Spinal cord (tissue), 10 donors: ENCODE results near the gene HBG1. TPM values are rescaled to one million over a fixed set of nuclear protein-coding genes. Genes with fewer than 3 reads are reported as not detected.

ENCODE experiments used
- DNase-seq, 6 donors: peaks; one replicate each; pipeline versions ENCODE4 v3.0.0 to v3.0.0-alpha.2; 2013 to 2015; ENCODE audit warnings: low spot score in 6 of 6, low read depth in 4 of 6
- H3K27ac ChIP-seq: one replicate; pipeline ENCODE4 v1.5.1; 2013; ENCODE audit warnings: low read depth, low read length, control low read depth
- H3K27me3 ChIP-seq: one replicate; pipeline ENCODE4 v1.6.1; 2013; ENCODE audit warnings: low read length; ENCODE audit not compliant: control insufficient read depth, insufficient read depth
- H3K36me3 ChIP-seq: one replicate; pipeline ENCODE4 v1.6.1; 2013; ENCODE audit warnings: low read length; ENCODE audit not compliant: control insufficient read depth, insufficient read depth
- H3K4me1 ChIP-seq: one replicate; pipeline ENCODE4 v1.6.1; 2013; ENCODE audit warnings: low read length; ENCODE audit not compliant: control insufficient read depth, insufficient read depth
- H3K4me3 ChIP-seq: one replicate; pipeline ENCODE4 v1.5.1; 2013; ENCODE audit warnings: low read depth, low read length, control low read depth
- H3K9me3 ChIP-seq: one replicate; pipeline ENCODE4 v1.6.1; 2013; ENCODE audit warnings: low read length; ENCODE audit not compliant: control insufficient read depth, insufficient read depth
- WGBS: methylation state at CpG from one replicate; pipeline ENCODE4 v1.1.5; 2013; ENCODE audit warnings: missing lambda C conversion rate; ENCODE audit not compliant: insufficient coverage; 5-methylcytosine and 5-hydroxymethylcytosine counted together
- polyA plus RNA-seq, 2 donors: library from polyadenylated mRNA; unstranded; fragments of 120-200 nt; gene quantifications; one replicate each; pipeline ENCODE4 v1.2.1, GENCODE V29; 2013; ENCODE audit not compliant: insufficient read length in 2 of 2
- total RNA-seq, 2 donors: library from RNA; depleted of rRNA in 1 of 2; stranded (reverse); fragments of 120-200 nt in 1 of 2; fragments of >200 nt in 1 of 2; gene quantifications; one replicate each; pipeline versions ENCODE4 v1.2.3 to v1.2.4, GENCODE V29; 2013 to 2014
- donor health status: healthy.

HBG1 gene
- total and polyA plus RNA-seq, 4 donors = 8.9 to 1,550 (median 148) TPM

DNA sequence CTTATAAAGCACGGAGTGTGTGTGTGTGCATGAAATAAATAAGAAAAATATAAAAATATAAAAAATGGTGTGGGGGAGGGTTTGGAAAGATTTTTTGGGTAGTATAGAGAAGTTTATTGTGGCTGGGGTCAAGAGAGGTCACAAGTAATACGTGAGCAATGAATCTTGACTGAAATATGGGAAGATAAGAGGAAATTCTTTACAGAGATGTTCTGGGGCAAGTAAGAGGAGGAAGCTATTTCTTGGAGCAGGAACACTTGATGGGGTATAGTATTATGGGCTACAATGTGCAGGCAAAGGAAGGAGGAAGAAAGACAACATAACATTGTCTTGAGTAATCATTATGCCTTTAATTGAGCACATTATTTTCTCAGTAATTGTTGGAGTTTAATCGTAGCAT lies 17.5 kb downstream of the HBG1 start:
- no peaks in the 10 kb centered on the region for H3K9me3 ChIP-seq
- 92% methylated on average over 2 of the region's 3 CpGs for WGBS
- H3K36me3 ChIP-seq = no peaks in the 10 kb centered on the region
- no peak for DNase-seq
- H3K4me1 ChIP-seq = no peaks in the 10 kb centered on the region
- H3K27ac ChIP-seq = no peak overlapping the region
- H3K4me3 ChIP-seq = no peak overlapping the region
- H3K27me3 ChIP-seq = no peaks in the 10 kb centered on the region

DNA sequence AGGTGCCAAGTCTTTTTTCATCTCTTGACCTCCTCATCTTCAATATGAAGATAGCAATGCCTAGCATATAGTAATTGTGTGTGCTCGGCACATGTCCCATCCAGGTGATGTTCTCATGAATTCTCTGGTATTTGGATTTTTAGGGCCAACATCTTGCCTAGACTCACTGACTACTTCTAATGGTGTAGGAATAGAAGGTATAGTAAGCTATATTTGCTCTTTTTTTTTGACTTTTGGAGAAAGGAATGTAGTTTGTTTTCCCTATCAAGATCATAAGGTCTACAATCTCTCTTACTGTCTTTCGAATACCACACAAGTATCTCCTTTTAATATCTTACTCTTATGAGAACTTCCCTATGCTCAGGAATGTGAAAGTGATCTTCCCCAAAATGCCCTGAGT lies 18.5 kb downstream of the HBG1 start:
- no peaks in the 10 kb centered on the region for H3K27me3 ChIP-seq
- no CpG with 5 or more reads among the region's 2 CpGs for WGBS
- no peak for DNase-seq
- no peak overlapping the region for H3K27ac ChIP-seq
- H3K4me3 ChIP-seq = no peak overlapping the region
- no peaks in the 10 kb centered on the region for H3K36me3 ChIP-seq
- no peaks in the 10 kb centered on the region for H3K9me3 ChIP-seq
- H3K4me1 ChIP-seq = no peaks in the 10 kb centered on the region

DNA sequence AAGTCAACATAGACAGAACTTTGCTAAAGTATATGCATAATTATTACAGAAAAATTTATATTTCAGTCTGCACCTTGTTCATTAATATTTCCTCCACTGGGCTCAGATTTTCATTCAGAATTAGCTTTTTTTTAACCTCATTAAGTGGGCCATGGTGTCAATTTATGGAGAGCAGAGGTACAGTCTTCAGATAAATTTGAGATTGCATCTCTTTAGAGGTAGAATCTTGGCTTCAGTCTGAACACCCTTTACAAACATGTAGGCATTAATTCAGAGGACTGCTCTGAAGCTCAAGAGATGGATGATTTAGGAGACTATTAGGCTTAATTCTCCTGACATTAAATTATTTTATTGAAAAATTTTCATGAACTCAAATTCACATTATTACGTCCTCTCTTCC lies 19.4 kb downstream of the HBG1 start:
- H3K27ac ChIP-seq = no peak overlapping the region
- H3K4me3 ChIP-seq = no peak overlapping the region
- no peaks in the 10 kb centered on the region for H3K27me3 ChIP-seq
- H3K4me1 ChIP-seq = no peaks in the 10 kb centered on the region
- no peaks in the 10 kb centered on the region for H3K9me3 ChIP-seq
- DNase-seq = no peak
- WGBS = no CpG with 5 or more reads among the region's 1 CpG
- no peaks in the 10 kb centered on the region for H3K36me3 ChIP-seq

DNA sequence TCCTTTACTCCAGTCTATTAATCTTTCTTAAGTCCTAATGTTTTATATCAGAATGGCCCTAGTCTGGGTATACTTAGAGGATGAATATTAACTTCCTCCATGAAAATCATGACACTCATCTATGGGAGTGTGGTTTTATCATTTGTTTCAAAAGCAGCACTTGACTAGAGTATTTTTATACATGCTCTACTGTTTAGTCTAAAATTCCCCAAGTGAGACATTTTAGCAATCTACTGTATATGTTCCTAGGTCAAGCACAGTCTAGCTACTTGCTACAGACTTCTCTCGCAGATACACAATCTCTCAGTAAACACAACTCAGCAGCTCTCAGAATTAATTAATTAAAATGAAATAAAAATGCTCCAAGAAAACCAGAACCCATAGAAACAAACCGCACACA lies 19.9 kb downstream of the HBG1 start:
- H3K36me3 ChIP-seq = no peaks in the 10 kb centered on the region

DNA sequence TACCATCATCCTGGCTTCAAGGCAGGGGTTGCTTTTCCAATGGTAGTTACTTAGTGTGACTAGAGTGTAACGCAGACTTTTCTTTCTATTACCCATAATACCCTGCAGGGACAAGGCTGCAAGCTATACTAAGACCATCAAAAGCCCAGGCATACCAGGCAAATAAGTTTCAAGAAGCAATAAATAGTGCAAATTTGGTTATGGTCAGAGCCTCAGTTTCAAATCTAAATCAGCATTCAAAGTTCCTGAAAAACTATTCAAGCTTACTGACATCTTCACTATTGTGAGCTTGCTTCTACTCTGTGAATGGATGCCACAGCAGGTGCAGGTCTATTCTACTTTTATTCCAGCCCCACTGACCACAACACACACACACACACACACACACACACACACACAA lies 20.3 kb downstream of the HBG1 start:
- no CpG with 5 or more reads among the region's 1 CpG for WGBS

More for the DNA sequence above, 19.9 kb downstream of the HBG1 start:
- Histone ChIP-seq H3K9me3 (no peaks in the 10 kb centered on the region), H3K27ac (no peak overlapping the region), H3K4me3 (no peak overlapping the region), H3K27me3 (no peaks in the 10 kb centered on the region), H3K4me1 (no peaks in the 10 kb centered on the region)
- DNase-seq = no peak
- WGBS = no CpG with 5 or more reads among the region's 2 CpGs

DNA sequence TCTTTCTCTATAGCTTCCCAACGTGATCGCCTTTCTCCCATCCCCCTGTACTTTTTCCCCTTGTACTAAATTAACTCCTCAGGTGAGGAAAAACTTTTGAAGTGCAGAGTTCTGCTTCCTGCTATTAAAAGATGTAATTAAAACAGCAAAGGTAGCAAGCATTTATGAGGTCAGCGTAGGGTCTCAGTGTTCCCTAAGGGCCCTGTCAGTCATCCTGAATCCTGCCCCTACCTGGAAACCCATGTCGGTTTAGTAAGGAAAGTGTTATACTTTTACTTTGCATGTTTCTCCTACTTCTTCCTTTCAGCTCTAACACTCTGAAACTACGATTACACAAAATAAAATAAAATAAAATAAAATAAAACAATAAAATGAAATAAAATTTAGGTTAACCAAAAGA lies 21.5 kb downstream of the HBG1 start:
- Histone ChIP-seq H3K4me3 (no peak overlapping the region), H3K36me3 (no peaks in the 10 kb centered on the region), H3K27me3 (no peaks in the 10 kb centered on the region), H3K9me3 (no peaks in the 10 kb centered on the region), H3K4me1 (no peaks in the 10 kb centered on the region), H3K27ac (no peak overlapping the region)
- no peak for DNase-seq
- WGBS = no CpG with 5 or more reads among the region's 5 CpGs

More for the DNA sequence above, 20.3 kb downstream of the HBG1 start:
- DNase-seq = no peak
- no peak overlapping the region for H3K27ac ChIP-seq
- H3K36me3 ChIP-seq = no peaks in the 10 kb centered on the region
- no peaks in the 10 kb centered on the region for H3K4me1 ChIP-seq
- no peaks in the 10 kb centered on the region for H3K9me3 ChIP-seq
- H3K27me3 ChIP-seq = no peaks in the 10 kb centered on the region
- H3K4me3 ChIP-seq = no peak overlapping the region

DNA sequence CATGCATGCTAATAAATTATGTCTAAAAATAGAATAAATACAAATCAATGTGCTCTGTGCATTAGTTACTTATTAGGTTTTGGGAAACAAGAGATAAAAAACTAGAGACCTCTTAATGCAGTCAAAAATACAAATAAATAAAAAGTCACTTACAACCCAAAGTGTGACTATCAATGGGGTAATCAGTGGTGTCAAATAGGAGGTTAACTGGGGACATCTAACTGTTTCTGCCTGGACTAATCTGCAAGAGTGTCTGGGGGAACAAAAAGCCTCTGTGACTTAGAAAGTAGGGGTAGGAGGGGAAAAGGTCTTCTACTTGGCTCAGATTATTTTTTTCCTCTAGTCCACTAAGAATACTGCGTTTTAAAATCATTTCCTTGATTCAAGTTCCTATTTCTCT lies 22.0 kb downstream of the HBG1 start:
- no CpG with 5 or more reads among the region's 1 CpG for WGBS
- Histone ChIP-seq H3K36me3 (no peaks in the 10 kb centered on the region), H3K4me1 (no peaks in the 10 kb centered on the region), H3K27ac (no peak overlapping the region), H3K9me3 (no peaks in the 10 kb centered on the region), H3K27me3 (no peaks in the 10 kb centered on the region), H3K4me3 (no peak overlapping the region)
- no peak for DNase-seq

DNA sequence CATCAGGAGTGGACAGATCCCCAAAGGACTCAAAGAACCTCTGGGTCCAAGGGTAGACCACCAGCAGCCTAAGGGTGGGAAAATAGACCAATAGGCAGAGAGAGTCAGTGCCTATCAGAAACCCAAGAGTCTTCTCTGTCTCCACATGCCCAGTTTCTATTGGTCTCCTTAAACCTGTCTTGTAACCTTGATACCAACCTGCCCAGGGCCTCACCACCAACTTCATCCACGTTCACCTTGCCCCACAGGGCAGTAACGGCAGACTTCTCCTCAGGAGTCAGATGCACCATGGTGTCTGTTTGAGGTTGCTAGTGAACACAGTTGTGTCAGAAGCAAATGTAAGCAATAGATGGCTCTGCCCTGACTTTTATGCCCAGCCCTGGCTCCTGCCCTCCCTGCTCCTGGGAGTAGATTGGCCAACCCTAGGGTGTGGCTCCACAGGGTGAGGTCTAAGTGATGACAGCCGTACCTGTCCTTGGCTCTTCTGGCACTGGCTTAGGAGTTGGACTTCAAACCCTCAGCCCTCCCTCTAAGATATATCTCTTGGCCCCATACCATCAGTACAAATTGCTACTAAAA lies 22.8 kb downstream of the HBG1 start, which contains the start of gene HBB:
TSS of gene HBB (minus strand) at position 340 of the 579 bp plus-strand sequence. CDS start at position 290, 50 bp downstream.
- Histone ChIP-seq H3K4me3 (no peak within 1 kb of the TSS), H3K27ac (no peak within 1 kb of the TSS), H3K36me3 (no peaks in the 10 kb centered on the region), H3K4me1 (no peaks in the 10 kb centered on the region), H3K27me3 (no peaks in the 10 kb centered on the region), H3K9me3 (no peaks in the 10 kb centered on the region)
- 90% methylated on average over 2 of the region's 3 CpGs for WGBS
- no peak for DNase-seq

DNA sequence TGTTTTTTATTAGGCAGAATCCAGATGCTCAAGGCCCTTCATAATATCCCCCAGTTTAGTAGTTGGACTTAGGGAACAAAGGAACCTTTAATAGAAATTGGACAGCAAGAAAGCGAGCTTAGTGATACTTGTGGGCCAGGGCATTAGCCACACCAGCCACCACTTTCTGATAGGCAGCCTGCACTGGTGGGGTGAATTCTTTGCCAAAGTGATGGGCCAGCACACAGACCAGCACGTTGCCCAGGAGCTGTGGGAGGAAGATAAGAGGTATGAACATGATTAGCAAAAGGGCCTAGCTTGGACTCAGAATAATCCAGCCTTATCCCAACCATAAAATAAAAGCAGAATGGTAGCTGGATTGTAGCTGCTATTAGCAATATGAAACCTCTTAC lies 24.2 kb downstream of the HBG1 start:
- H3K4me1 ChIP-seq = no peaks in the 10 kb centered on the region
- H3K27me3 ChIP-seq = no peaks in the 10 kb centered on the region
- H3K27ac ChIP-seq = no peak overlapping the region
- WGBS = 50% methylated on average over 1 of the region's 2 CpGs
- no peaks in the 10 kb centered on the region for H3K36me3 ChIP-seq
- no peaks in the 10 kb centered on the region for H3K9me3 ChIP-seq
- H3K4me3 ChIP-seq = no peak overlapping the region
- DNase-seq = no peak

DNA sequence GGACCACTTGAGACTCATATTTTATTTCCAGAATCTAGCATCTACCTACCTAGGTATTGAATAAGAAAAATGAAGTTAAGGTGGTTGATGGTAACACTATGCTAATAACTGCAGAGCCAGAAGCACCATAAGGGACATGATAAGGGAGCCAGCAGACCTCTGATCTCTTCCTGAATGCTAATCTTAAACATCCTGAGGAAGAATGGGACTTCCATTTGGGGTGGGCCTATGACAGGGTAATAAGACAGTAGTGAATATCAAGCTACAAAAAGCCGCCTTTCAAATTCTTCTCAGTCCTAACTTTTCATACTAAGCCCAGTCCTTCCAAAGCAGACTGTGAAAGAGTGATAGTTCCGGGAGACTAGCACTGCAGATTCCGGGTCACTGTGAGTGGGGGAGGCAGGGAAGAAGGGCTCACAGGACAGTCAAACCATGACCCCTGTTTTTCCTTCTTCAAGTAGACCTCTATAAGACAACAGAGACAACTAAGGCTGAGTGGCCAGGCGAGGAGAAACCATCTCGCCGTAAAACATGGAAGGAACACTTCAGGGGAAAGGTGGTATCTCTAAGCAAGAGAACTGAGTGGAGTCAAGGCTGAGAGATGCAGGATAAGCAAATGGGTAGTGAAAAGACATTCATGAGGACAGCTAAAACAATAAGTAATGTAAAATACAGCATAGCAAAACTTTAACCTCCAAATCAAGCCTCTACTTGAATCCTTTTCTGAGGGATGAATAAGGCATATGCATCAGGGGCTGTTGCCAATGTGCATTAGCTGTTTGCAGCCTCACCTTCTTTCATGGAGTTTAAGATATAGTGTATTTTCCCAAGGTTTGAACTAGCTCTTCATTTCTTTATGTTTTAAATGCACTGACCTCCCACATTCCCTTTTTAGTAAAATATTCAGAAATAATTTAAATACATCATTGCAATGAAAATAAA lies 24.8 kb downstream of the HBG1 start:
- Histone ChIP-seq H3K4me1 (no peaks in the 10 kb centered on the region), H3K9me3 (no peaks in the 10 kb centered on the region), H3K36me3 (no peaks in the 10 kb centered on the region), H3K4me3 (no peak overlapping the region), H3K27ac (no peak overlapping the region), H3K27me3 (no peaks in the 10 kb centered on the region)
- DNase-seq = no peak
- WGBS = 93% methylated on average over 3 of the region's 6 CpGs
